Stimulated activated CD8-positive, alpha-beta memory T cell treated with anti-CD3 and anti-CD28 coated beads, Interleukin-12 subunit alpha, Interleukin-12 subunit beta, amount 100 ng/mL, for 1 hour (primary cell): ENCODE results near the gene ZBTB17.

Source experiments
- DNase-seq: peaks from one replicate; pipeline ENCODE4 v3.0.0-alpha.2; 2020; ENCODE audit warnings: low read depth

The ZBTB17 gene

DNA sequence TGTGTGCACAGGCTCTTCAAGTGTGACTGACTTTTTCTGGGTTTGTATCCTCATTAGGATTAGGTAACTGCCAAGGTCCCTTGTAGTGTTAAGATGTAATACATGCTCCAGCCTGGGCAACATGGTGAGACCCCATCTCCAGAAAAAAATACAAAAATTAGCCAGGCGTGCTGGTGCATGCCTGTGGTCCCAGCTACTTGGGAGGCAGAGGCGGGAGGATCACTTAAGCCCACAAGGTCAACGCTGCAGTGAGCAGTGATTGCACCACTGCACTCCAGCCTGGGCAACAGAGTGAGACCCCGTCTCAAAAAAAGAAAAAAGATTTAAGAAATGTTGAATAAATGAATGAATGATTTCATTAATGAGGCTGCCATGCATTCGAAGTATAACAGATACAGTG, 15.1 kb downstream of the ZBTB17 start:
- no peak for DNase-seq

DNA sequence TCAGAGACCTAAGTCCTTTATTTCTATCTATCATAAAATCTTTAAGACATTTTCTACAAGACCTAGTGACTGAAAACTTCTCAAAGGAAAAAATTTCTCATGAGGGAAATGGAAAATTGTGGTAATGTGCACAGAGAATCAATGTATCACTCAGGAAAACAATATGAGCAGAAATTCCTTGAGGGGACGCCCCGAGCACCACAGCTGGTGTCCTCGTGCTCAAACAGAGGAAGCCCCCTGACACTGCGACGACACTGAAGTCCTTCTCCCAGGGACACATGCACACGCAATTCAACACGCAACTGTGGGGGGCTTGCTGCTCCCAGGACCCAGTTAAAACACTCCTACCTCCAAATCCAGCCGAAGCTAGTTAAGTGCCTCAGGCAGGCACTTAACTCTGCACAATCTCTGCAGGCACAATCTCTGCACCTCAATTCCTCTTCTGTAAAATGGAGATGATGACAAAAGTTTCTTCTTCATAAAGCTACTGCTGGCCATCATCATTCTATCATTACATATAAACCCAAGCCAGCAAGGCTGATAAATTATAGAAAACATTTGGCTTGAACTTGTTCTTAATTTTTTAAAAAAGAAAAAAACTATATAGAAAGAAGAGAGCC, 16.0 kb downstream of the ZBTB17 start:
- DNase-seq: no peak

DNA sequence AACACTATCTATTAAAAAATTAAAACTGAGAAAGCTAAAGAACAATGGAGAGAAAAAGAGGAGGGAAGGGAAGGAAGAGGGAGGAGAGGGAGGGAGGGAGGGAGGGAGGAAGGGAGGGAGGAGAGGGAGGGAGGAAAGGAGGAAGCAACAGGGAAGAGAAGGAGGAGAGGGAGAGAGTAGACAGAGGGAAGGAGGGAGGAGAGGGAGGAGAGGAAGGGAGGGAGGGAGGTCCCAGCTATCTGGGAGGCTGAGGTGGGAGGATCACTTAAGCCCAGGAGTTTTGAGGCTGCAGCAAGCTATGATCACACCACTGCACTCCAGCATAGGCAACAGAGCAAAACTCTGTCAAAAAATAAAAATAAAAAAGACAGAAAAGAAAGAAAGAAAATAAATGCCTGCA, 16.5 kb downstream of the ZBTB17 start:
- no peak for DNase-seq

DNA sequence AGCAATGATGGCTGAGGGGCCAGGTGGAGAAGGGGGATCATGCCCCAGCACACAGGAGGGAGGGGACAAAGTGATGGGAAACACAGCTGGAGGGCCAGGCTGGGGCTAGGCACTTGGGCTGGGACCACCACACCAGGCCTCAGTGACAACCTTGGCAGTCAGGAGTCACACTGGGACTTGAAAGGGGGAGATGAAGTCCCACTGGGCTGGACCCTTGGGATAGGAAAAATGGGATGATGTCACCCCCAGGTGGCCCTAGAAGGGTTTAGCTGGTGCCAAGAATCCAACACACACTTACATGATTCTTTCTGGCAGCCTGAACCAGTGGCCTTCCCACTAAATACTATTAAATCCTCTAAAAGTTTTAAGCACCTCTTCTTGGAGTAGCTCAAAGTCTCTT, 17.1 kb downstream of the ZBTB17 start:
- no peak for DNase-seq

DNA sequence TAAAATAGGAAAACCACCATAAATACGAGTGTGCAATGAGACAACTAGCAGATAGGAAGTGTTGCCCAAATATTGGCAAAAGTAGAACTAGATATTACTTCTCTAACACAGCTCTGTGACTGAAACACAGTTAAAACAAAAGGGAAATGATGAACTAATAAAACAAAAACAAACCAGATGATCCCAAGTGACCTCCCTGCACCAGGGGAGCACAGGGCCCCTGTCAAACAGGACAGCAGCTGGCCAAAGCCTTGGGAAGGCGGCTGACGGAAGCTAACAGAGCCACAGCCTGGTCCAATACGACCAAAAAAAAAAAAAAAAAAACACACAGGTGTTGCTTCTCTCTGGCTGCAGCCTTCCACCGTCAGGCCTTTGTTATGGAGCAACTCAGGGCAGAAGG, 17.8 kb downstream of the ZBTB17 start:
- no peak for DNase-seq

DNA sequence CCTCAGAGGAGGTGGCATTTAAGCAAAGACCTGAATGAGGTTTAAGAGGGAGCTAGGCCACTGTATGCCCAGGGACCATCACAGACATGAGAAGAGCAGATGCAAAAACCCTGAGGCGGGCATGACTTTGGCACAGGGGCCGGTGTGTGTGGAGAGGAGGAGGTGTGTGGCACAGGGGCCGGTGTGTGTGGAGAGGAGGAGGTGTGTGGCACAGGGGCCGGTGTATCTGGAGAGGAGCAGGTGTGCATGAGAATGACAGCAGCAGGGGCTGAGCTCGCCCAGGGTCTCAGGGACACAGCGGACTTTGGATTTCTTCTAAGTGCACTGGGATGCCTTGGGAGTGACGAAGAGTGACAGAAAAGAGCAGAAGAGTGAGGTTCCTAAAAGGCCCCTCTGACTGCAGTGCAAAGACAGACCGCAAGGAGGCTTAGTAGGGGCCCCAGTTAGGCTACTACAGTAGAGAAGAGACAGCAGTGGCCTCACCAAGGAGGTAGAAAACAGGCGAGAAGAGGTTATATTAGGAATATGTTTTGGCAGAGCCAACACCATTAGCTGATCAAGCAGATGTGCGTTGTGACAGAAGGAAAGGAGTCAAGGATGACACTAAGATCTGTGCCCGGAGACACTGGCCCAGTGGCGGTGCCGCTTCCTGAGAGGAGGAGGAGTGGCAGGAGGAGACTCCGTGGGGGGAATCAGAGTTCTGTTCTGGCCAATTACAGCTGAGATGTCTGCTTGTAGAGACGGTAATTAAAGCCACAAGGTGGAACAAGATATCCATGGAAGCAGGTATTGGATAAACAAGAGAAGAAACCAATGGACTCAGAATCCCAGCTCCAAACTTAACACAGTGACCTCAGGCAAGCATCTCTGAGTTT, 18.4 kb downstream of the ZBTB17 start:
- DNase-seq: no peak

DNA sequence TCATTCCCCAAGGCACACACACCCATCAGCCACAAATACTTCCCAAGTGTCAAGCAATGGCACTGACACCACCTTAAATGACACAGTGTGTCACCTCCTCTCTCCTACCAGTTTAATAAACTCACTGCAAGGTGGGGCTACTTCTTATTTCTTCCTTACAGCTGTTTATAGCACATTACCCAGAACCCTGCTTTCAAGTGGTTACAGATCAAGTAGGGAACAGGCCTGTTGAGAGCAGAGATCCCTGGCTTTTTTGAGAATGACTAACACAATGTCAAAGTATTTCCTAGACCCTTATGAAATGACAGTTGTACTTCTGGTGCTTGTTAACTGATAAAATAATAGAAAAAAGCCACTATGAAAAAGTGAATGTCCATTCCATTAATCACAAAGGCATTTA, 19.8 kb downstream of the ZBTB17 start:
- DNase-seq: no peak

DNA sequence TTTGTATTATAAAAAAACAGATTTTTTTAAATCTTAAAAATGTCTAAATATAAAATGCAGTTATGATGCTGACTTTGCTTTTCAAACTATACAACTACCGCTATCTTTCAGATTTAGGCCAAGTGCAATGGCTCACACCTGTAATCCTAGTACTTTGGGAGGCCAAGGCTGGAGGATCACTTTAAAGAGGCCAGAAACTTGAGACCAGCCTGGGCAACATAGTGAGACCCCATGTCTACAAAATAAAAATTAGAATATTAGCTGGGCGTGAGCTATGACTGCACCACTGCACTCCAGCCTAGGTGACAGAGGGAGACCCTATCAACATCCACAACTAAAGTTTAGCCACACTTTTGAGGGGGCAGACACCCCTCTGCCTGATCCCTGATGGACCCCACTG, 20.3 kb downstream of the ZBTB17 start:
- no peak for DNase-seq

DNA sequence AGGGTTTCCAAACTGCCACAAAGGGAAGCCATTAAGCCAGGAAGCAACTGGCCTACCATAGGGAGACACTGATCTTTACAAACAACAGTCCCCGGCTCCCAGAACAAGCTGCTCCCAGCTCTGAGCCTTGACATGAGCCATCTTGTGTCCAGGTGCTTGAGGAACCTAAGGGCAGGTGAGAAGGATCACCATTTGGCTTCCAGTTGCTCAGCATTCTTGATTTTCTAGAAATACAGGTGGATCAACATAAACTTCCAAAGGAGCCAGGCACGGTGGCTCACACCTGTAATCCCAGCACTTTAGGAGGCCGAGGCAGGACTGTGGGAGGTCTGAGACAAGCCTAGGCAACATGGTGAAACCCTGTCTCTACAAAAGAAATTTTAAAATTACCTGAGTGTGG, 21.6 kb downstream of the ZBTB17 start:
- no peak for DNase-seq

DNA sequence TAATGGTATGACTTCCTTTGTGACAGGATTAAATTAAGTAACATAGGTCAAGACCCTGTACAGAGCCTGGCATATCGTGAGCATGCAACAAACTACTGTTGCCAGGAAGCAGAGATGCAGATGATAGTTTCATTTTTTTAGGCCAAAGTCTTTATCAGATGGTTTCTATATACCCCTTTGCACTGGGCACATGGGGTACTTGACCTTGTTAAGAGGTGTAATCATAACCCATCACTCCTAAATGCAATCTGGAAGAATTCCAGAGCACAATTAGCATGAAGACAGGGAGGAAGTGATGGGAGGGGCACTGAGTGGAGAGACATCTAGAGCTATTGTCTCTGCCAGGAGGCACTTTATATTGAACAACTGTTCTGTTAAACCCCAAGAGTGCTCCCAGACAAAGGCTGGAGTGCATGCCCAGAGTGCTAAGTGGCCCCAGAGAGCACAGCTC, 22.1 kb downstream of the ZBTB17 start:
- DNase-seq: no peak

DNA sequence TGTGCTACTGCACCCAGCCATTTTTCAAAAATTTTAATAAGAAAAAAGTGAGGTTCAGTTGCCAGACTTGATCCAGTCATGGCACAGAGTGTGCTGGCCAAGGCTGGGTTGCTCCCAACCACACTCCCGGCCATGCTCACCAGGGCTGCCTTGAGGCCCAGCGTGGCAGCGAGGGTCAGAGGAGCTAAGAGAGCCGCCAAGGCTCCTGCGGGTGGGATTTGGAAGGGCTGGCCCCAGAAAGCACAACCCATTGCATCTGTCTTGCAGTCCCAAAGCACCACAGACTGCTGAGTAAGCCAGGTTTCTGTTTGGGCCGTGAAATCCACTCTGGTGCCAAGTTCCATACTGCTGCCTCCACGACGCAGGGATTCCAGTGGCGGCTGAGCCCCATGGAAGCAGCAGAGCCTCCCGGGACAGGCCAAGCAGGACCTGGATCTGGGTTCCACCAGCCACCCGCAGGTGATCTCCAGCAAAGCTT, 22.6 kb downstream of the ZBTB17 start:
- DNase-seq: no peak

DNA sequence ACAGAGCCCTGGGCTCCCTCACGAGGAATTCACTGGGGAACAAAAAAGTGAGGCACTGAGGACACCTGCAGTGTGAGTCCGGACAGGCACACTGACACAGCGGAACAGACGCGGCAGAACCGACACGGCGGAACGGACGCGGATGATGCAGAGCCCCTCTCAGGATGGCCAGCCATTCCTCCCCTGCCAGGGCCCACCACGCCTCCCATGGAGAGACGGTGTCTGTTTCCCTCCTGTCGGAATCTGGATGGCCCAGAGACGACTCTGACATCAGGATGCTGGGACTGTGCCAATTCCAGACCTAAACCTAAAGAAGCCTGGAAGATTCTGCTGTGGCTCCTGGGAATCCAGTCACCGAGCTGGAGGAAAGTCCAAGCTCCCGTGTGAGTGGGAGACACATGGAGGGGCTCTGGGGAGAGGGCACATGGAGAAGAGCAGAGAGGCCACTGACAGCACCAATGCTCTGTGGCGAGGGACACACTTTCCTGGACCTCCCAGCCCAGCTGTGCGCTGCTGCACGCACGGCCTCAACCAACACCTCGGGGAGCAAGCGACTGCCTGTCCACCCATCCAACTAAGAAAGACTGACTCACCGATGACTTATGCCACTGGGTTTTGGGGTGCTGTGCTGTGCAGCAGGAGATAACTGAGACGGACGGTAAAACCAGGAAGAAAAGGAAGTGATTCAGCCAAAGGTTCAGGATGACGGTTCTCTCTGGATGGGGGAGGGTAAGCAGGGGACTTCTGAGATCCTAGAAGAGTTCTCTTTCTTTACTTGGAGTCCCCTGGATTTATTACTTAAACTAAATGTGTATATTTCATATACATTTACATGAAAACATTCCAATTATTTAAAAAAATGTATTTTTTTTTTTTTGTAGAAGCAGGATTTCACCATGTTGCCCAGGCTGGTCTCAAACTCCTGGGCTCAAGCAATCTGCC, 23.3 kb downstream of the ZBTB17 start:
- no peak for DNase-seq

DNA sequence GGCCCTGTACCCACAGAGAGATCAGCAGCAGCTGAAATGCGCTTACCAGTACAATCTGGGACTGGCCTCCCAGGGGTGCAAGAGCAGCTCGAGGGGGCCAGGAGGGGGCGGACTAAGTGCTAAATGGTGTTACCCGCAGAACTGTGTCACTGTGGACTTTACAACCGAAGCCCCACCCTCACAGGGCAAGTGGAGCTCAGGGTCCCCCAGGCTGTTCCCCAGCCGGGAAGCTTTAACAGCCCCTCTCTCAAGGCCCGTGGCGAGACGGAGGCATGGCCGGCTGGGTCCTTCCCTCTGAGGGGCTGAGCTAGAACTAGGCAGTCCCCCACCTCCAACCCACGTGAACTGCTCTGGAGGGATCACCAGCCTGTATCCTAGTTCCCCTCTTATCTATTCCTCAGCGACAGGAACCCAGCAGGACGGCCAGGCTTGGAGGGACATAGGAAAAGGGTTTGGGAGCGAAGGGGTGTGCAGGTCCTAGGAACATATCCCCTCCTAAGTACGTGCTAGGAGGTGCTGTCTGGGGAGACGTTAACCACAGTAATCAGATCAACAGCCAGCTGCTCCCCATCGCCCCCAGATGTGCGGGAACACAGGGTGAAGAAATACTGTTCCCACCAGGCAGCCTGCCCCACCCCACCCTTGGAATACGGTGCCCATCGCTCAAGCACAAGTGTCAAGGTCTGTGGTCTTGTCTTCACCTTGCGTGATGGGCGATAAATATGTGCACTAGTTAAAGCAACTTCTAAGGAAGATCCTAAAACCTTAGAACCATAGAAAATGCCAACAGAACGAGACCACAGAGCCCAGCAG, 24.4 kb downstream of the ZBTB17 start:
- no peak for DNase-seq

DNA sequence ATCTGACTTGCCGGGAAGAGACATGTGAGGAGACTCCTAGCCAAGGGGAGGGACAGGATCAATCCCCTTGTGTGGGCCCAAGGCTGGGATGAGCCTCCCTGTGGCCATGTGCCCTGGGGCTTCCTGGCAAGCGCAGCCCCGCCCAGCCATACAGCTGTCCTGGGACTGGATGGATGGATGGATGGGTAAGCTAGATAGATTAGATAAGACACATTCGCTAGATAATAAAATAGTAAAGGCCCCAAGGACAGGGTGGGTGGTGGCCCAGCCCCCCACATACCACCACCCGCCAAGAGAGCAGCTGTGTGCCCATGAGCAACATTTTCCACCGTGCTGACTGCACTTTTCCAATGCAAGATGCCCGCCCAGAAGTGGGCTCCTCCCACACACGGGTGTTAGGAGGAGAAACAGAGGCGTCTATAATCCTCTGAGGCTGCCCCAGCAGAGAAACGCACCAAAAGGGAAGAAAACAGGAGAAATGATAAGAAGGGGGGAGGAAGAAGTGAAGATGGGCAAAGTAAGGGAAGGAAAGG, 25.1 kb downstream of the ZBTB17 start:
- peak; percentile 71 for DNase-seq

DNA sequence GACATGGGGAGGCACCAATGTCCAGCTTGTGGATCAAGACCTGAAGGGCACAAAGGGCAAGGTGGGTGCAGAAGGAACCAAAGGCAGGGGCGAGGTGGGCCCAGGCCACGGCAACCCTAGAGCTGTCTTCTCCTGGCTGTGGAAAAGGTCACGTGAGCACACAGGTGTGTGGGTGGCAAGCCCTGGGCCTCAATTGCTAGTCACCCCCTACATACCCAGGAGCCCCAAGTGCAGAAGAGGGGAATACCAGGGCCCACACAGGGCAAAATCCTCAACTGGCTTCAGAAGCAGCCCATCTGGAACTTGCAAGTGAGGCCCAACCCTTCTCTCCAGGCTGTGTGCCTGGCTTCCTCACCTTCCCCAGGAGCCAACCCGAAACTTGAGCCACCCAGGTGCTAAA, 25.6 kb downstream of the ZBTB17 start:
- no peak for DNase-seq

DNA sequence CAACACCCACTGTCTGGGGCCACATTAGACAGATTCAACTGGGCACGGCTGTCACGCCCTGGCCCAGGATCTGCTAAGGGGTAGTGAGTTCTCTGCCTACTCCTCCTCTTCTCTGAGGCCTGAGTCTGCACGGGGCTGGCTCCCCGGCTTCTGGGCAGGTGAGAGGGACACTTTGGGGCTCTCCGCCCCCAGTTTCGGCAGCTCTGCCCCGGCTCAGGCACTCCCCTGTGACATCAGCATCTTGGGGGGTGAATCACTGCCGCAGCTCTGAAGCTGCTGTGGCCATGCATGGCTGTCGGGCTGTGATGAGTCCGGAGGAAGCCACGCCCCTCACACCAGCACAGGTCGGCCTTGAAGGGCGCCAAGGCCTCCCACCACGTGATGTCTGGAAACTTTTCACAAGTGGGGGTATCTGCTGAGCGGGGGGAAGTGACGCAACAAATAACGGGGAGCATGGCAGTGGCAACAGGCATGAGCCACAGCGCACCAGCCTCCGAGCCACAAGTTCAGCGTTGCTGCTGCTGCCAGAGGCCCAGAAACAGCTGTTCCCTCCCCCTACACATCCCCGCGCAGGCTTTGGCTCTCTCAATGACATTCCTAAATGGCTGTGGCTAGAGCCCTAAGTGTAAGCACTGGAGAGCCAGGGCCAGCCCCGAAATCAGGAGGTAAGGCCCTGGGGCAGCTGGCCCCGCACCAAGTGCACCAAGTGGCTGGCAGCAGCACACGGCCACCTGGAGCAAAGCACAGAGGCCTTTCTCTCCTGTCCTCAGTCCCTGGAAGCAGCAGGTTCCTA, 26.3 kb downstream of the ZBTB17 start:
- DNase-seq: peak; percentile 81

DNA sequence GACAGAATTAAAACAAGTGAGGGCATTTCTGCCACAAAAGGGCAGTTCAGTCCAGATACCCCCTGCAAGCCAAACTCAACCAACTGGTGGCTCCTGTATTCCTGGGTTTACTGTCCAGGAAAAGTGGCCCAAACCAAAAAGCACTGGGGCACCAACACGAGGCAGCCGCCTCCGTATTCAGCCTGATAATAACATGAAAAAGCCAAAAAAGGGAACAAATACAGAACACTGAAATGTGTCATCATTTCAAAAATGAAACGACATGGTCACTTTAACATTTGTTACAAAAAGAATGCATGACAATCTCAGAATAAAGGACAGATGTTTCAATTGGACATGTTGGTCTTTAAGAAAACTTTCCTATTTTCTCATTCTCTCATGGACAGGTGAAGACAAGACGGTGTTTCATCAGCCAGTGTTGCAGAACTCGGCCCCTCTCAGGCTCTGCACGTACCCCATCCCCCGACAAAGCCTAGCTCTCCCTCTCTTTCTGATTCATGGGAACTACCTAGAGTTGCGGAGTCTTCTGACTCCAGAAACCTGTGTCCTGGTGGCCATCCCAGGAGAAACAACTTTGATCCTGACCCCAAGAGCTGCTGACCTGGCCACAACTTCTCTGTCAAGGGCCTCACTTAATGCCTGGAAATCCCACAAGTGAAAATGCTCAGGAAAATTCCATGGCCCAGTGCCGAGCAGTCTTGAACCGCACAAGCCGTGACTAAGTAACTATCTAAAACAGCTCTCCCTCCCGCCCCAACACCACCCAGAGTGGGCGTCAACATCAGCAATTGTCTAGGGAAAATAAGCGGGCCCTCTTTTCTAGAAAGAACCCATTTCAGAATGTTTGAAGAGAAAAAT, 27.1 kb downstream of the ZBTB17 start:
- DNase-seq: no peak

DNA sequence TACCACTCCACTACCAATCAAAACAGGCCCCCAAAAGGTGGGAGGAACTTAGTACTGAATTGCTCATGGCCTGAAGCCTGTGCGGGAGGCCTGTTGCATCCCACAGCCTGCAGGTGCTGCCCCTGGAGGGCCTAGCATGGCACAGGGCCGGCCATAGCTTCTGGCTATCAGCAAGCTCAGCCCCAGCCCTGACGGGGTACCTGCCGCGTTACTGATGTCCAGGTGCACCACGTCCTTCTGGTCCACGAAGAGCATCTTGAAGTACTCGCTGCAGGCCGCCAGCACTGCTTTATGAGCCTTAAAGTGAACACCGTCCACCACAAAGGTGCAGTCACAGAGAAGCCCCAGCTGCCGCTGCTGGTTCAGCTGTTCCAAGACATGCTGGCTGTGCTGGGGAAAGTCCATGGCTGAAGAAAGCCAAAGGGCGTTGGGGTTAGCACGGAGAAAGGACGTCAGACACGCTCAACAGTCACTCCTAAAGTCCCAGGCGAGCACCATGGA, 27.8 kb downstream of the ZBTB17 start:
- no peak for DNase-seq

DNA sequence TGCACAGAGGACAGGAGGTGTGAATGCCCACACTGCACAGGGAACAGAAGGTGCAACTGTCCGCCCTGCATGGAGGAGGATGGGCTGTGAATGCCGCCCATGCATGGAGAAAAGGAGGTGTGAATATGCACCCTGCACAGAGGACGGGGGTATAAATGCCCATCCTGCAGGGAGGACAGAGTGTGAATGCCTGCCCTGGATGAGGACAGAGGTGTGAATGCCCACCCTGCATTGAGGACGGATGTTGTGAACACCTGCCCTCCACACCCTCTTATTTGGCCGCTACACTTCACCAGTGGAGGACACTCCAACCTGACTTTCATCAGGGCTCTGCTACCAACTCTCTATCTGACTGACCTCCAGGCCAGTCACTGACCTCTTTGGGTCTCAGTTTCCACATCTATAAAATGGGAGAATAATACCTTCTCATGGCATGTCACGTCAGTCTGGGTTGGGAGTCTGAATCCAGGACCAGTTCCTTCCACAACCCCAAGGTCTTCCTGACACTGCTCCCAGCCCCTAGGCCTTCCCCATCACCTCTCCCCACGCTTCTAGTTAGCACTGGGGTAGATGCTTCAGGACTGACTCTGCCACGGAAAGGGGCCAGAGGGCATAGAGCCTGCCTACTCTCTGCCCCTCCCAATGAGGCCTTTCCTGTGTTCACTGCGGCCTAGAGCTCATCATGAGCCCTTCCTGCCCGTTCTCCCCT, 28.4 kb downstream of the ZBTB17 start:
- no peak for DNase-seq
